ENCODE measurements around the gene PAK1IP1. TPM values are rescaled to one million over a fixed set of nuclear protein-coding genes. Genes with fewer than 3 reads are reported as not detected.

PAK1IP1 gene
- total RNA-seq, 1 experiment from 2014 or later = 34.0 TPM

GRCh38 chr6:10681795-10682194 is 13.0 kb upstream of the PAK1IP1 start:
- POLR2A ChIA-PET (ENCODE audit: unreplicated experiment) = no interaction called here
- Histone ChIP-seq H3K27me3 (ENCODE audit: low read length) (no peaks in the 10 kb centered on the region), H3K4me1 (ENCODE audit: insufficient read depth, low read length) (no peaks in the 10 kb centered on the region), H3F3A (ENCODE audit: low read length, unreplicated experiment) (no peaks in the 10 kb centered on the region), H4K20me1 (ENCODE audit: low read length) (no peaks in the 10 kb centered on the region), H2AFZ (ENCODE audit: low read length) (no peak overlapping the region), H3K9me3 (ENCODE audit: low read length) (no peaks in the 10 kb centered on the region), H3K36me3 (ENCODE audit: low read depth, low read length) (no peaks in the 10 kb centered on the region), H3K4me2 (ENCODE audit: low read length) (no peak overlapping the region), H3K9me2 (replicated peaks; ENCODE audit: low read length) (no peaks in the 10 kb centered on the region), H3K79me2 (ENCODE audit: low read length) (no peaks in the 10 kb centered on the region), H3K27ac (ENCODE audit: low read length) (no peak overlapping the region), H3K4me3 (ENCODE audit: low read length) (no peak overlapping the region), H3K9ac (ENCODE audit: low read length) (no peak overlapping the region)
- CTCF ChIA-PET = no interaction called here
- TF ChIP-seq EZH2phosphoT487 (IDR thresholded peaks at IDR 0.05; ENCODE audit: borderline replicate concordance, low read length) = no peak
- no peak for TF ChIP-seq EZH2 (IDR thresholded peaks at IDR 0.05; ENCODE audit: low read length, unreplicated experiment)
- no peak for TF ChIP-seq CTCF (conservative IDR thresholded peaks at IDR 0.05; ENCODE audit: low read depth, low read length)
- intact Hi-C loops (cut with micrococcal nuclease) = no loop called here
- BruUV-seq (replicated peaks) = no TSS peak
- no peak for DNase-seq
- ATAC-seq = no peak

- ATAC-seq (no peak), DNase-seq (no peak)
- no peaks in the 10 kb centered on the region for H3K79me2 ChIP-seq (ENCODE audit: low read length)
- no peak overlapping the region for H2AFZ ChIP-seq (ENCODE audit: low read length)
- H3K9ac ChIP-seq (ENCODE audit: low read length) = no peak overlapping the region
- TF ChIP-seq CTCF (conservative IDR thresholded peaks at IDR 0.05; ENCODE audit: low read depth, low read length) = no peak
- TF ChIP-seq EZH2phosphoT487 (IDR thresholded peaks at IDR 0.05; ENCODE audit: borderline replicate concordance, low read length) = no peak
- no peak for TF ChIP-seq EZH2 (IDR thresholded peaks at IDR 0.05; ENCODE audit: low read length, unreplicated experiment)
- H3K9me3 ChIP-seq (ENCODE audit: low read length) = no peaks in the 10 kb centered on the region
- no peak overlapping the region for H3K27ac ChIP-seq (ENCODE audit: low read length)
- ChIA-PET POLR2A (ENCODE audit: unreplicated experiment) (no interaction called here), CTCF (no interaction called here)
- no peaks in the 10 kb centered on the region for H3K36me3 ChIP-seq (ENCODE audit: low read depth, low read length)
- H3K27me3 ChIP-seq (ENCODE audit: low read length) = no peaks in the 10 kb centered on the region
- H3K4me3 ChIP-seq (ENCODE audit: low read length) = no peak overlapping the region
- H3F3A ChIP-seq (ENCODE audit: low read length, unreplicated experiment) = no peaks in the 10 kb centered on the region
- intact Hi-C loops (cut with micrococcal nuclease) = no loop called here
- H4K20me1 ChIP-seq (ENCODE audit: low read length) = no peaks in the 10 kb centered on the region
- H3K9me2 ChIP-seq (replicated peaks; ENCODE audit: low read length) = no peaks in the 10 kb centered on the region
- no peaks in the 10 kb centered on the region for H3K4me1 ChIP-seq (ENCODE audit: insufficient read depth, low read length)
- H3K4me2 ChIP-seq (ENCODE audit: low read length) = no peak overlapping the region
- no TSS peak for BruUV-seq (replicated peaks)
These were observed 12.3 kb upstream of the PAK1IP1 start for GRCh38 chr6:10682355-10682988.

- no peaks in the 10 kb centered on the region for H4K20me1 ChIP-seq (ENCODE audit: low read length)
- no peak for TF ChIP-seq EZH2 (IDR thresholded peaks at IDR 0.05; ENCODE audit: low read length, unreplicated experiment)
- TF ChIP-seq EZH2phosphoT487 (IDR thresholded peaks at IDR 0.05; ENCODE audit: borderline replicate concordance, low read length) = no peak
- TF ChIP-seq CTCF (conservative IDR thresholded peaks at IDR 0.05; ENCODE audit: low read depth, low read length) = no peak
- POLR2A ChIA-PET (ENCODE audit: unreplicated experiment) = no interaction called here
- H3K79me2 ChIP-seq (ENCODE audit: low read length) = no peaks in the 10 kb centered on the region
- no peaks in the 10 kb centered on the region for H3K9me3 ChIP-seq (ENCODE audit: low read length)
- H2AFZ ChIP-seq (ENCODE audit: low read length) = no peak overlapping the region
- DNase-seq = no peak
- H3K4me1 ChIP-seq (ENCODE audit: insufficient read depth, low read length) = no peaks in the 10 kb centered on the region
- no peak overlapping the region for H3K4me2 ChIP-seq (ENCODE audit: low read length)
- ATAC-seq = no peak
- H3K4me3 ChIP-seq (ENCODE audit: low read length) = no peak overlapping the region
- BruUV-seq (replicated peaks) = no TSS peak
- H3K27me3 ChIP-seq (ENCODE audit: low read length) = no peaks in the 10 kb centered on the region
- intact Hi-C loops (cut with micrococcal nuclease) = no loop called here
- no peak overlapping the region for H3K27ac ChIP-seq (ENCODE audit: low read length)
- CTCF ChIA-PET = no interaction called here
- H3K36me3 ChIP-seq (ENCODE audit: low read depth, low read length) = no peaks in the 10 kb centered on the region
- no peaks in the 10 kb centered on the region for H3F3A ChIP-seq (ENCODE audit: low read length, unreplicated experiment)
- no peaks in the 10 kb centered on the region for H3K9me2 ChIP-seq (replicated peaks; ENCODE audit: low read length)
- no peak overlapping the region for H3K9ac ChIP-seq (ENCODE audit: low read length)
These were observed 10.2 kb upstream of the PAK1IP1 start for GRCh38 chr6:10684618-10685017.
